ENCODE data around the gene UNC80.

DNA sequence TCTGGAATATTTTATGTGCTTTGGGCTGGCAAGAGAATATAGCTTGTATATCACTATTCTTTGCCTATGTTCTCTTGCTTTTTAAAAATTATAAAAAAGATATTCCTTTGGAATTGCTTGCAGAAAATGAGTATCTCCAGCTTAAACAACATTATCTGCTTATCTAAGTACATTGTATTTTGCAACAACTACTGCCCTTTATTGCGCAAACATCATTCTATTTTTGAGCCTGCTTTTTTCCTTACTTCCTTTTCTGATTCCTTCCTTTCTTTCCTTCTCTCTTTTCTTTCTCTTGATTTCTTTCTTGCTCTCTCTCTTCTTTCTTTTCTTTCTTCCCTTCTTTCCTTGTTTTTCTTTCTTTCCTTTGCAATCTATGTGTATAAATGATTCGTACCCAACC lies 74.0 kb downstream of the UNC80 start:
- TF ChIP-seq, protein P1, sequence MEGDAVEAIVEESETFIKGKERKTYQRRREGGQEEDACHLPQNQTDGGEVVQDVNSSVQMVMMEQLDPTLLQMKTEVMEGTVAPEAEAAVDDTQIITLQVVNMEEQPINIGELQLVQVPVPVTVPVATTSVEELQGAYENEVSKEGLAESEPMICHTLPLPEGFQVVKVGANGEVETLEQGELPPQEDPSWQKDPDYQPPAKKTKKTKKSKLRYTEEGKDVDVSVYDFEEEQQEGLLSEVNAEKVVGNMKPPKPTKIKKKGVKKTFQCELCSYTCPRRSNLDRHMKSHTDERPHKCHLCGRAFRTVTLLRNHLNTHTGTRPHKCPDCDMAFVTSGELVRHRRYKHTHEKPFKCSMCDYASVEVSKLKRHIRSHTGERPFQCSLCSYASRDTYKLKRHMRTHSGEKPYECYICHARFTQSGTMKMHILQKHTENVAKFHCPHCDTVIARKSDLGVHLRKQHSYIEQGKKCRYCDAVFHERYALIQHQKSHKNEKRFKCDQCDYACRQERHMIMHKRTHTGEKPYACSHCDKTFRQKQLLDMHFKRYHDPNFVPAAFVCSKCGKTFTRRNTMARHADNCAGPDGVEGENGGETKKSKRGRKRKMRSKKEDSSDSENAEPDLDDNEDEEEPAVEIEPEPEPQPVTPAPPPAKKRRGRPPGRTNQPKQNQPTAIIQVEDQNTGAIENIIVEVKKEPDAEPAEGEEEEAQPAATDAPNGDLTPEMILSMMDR (conservative IDR thresholded peaks at IDR 0.05; ENCODE audit: low read depth, low read length): no peak
- no peak for TF ChIP-seq EZH2 (IDR thresholded peaks at IDR 0.05; ENCODE audit: borderline replicate concordance, low read depth, low read length, poor library complexity, severe bottlenecking)
